ENCODE results near the gene LMF1. TPM values are rescaled to one million over a fixed set of nuclear protein-coding genes. Genes with fewer than 3 reads are reported as not detected.

LMF1 gene
- 28.6 TPM for total RNA-seq
- 15.4 TPM for polyA plus RNA-seq (ENCODE audit: insufficient read depth, low read depth, low replicate concordance)
- long read RNA-seq, donor 1, partial matches to known transcripts, result 0 of 5 reads
- long read RNA-seq, donor 1, other reads (novel, unspliced or antisense), result 0 of 5 reads
- long read RNA-seq, donor 2, partial matches to known transcripts, result 0 of 3 reads
- long read RNA-seq, donor 2, other reads (novel, unspliced or antisense), result 0 of 3 reads
- long read RNA-seq, donor 3, partial matches to known transcripts, result 0 of 3 reads
- long read RNA-seq, donor 3, other reads (novel, unspliced or antisense), result 0 of 3 reads
- long read RNA-seq, donor 4, partial matches to known transcripts, result 0 of 2 reads
- long read RNA-seq, donor 4, other reads (novel, unspliced or antisense), result 0 of 2 reads
- long read RNA-seq, donor 5, result 0 reads
- long read RNA-seq, donor 6, partial matches to known transcripts, result 0 of 2 reads
- long read RNA-seq, donor 6, other reads (novel, unspliced or antisense), result 0 of 2 reads
- long read RNA-seq, donor 7, partial matches to known transcripts, result 2 of 11 reads
- long read RNA-seq, donor 7, other reads (novel, unspliced or antisense), result 8 of 11 reads
- long read RNA-seq, donor 8, partial matches to known transcripts, result 0 of 5 reads
- long read RNA-seq, donor 8, other reads (novel, unspliced or antisense), result 0 of 5 reads
- long read RNA-seq, donor 9, partial matches to known transcripts, result 0 of 1 reads
- long read RNA-seq, donor 9, other reads (novel, unspliced or antisense), result 0 of 1 reads
- long read RNA-seq, donor 10, partial matches to known transcripts, result 0 of 7 reads
- long read RNA-seq, donor 10, other reads (novel, unspliced or antisense), result 0 of 7 reads

GRCh38 chr16:970766-971581, at the start of gene LMF1:
Gene LMF1, minus strand, starts transcription at chr16:970984. Its CDS starts 4 bp downstream, at chr16:970980.
- H3K9me3 ChIP-seq (ENCODE audit: control insufficient read depth in 2 of 3, insufficient read depth in 1 of 3, low read length in 3 of 3), result no peaks in the 10 kb centered on the region
- H3K27me3 ChIP-seq (ENCODE audit: control insufficient read depth, insufficient read depth, low read length), result no peaks in the 10 kb centered on the region
- no peak for FAIRE-seq
- peak within 1 kb of the TSS in 2 of 3 donors; percentile 22 to 58 for H3K9ac ChIP-seq (ENCODE audit: low read length in 3 of 3)
- peak within 1 kb of the TSS; percentile 42 to 74 (median 62) for H3K4me3 ChIP-seq (ENCODE audit: low read length in 3 of 3)
- H3K27ac ChIP-seq (ENCODE audit: low read depth in 2 of 2, low read length in 2 of 2), result no peak within 1 kb of the TSS
- DNase-seq, result peak; percentile 95 to 97 (median 96)
- no peaks in the 10 kb centered on the region for H3K36me3 ChIP-seq (ENCODE audit: control insufficient read depth in 2 of 3, insufficient read depth in 3 of 3, low read length in 3 of 3)
- no peak for TF ChIP-seq CTCF (IDR thresholded peaks at IDR 0.05; ENCODE audit: borderline replicate concordance, extremely low read depth, insufficient read depth)
- intact Hi-C loops (cut with DNase I), result no loop called here
- peaks cover 0 to 11% (median 8%) of the 10 kb centered on the region in 3 donors for H3K4me1 ChIP-seq (ENCODE audit: control insufficient read depth in 2 of 3, insufficient read depth in 2 of 3, low read depth in 1 of 3, low read length in 3 of 3)

DNA sequence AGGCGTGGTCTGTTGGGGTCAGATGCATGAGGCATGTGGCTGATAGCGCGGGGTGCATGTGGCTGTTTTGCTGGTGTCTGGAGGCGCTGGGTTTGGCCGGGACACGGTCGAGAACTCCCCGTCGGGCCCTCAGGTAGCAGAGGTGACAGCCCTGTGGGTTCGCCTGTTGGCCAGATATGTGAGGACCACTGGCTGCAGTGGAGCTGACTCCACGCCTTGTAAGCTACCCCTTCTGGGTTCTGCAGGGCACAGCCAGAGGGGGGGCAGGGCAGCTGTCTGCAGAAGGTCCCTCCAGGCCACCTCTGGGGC, 49.3 kb upstream of the LMF1 start:
- DNase-seq (no peak), FAIRE-seq (no peak)
- Histone ChIP-seq H3K36me3 (ENCODE audit: control insufficient read depth in 2 of 3, insufficient read depth in 3 of 3, low read length in 3 of 3) (no peaks in the 10 kb centered on the region), H3K27ac (ENCODE audit: low read depth in 2 of 2, low read length in 2 of 2) (no peak overlapping the region), H3K27me3 (ENCODE audit: control insufficient read depth, insufficient read depth, low read length) (no peaks in the 10 kb centered on the region), H3K9ac (ENCODE audit: low read length in 3 of 3) (no peak overlapping the region), H3K4me1 (ENCODE audit: control insufficient read depth in 2 of 3, insufficient read depth in 2 of 3, low read depth in 1 of 3, low read length in 3 of 3) (peaks cover 0 to 2% (median 0%) of the 10 kb centered on the region in 3 donors), H3K4me3 (ENCODE audit: low read length in 3 of 3) (no peak overlapping the region), H3K9me3 (ENCODE audit: control insufficient read depth in 2 of 3, insufficient read depth in 1 of 3, low read length in 3 of 3) (no peaks in the 10 kb centered on the region)
- intact Hi-C loops (cut with DNase I), result no loop called here
- no peak for TF ChIP-seq CTCF (IDR thresholded peaks at IDR 0.05; ENCODE audit: borderline replicate concordance, extremely low read depth, insufficient read depth)

GRCh38 chr16:1019231-1020090, 48.7 kb upstream of the LMF1 start:
- FAIRE-seq (no peak), DNase-seq (peak in 4 of 5 donors; percentile 60 to 77 (median 74))
- intact Hi-C loops (cut with DNase I), result no loop called here
- Histone ChIP-seq H3K9me3 (ENCODE audit: control insufficient read depth in 2 of 3, insufficient read depth in 1 of 3, low read length in 3 of 3) (no peaks in the 10 kb centered on the region), H3K36me3 (ENCODE audit: control insufficient read depth in 2 of 3, insufficient read depth in 3 of 3, low read length in 3 of 3) (no peaks in the 10 kb centered on the region), H3K27ac (ENCODE audit: low read depth in 2 of 2, low read length in 2 of 2) (no peak overlapping the region), H3K4me1 (ENCODE audit: control insufficient read depth in 2 of 3, insufficient read depth in 2 of 3, low read depth in 1 of 3, low read length in 3 of 3) (peaks cover 0 to 2% (median 0%) of the 10 kb centered on the region in 3 donors), H3K27me3 (ENCODE audit: control insufficient read depth, insufficient read depth, low read length) (no peaks in the 10 kb centered on the region), H3K4me3 (ENCODE audit: low read length in 3 of 3) (no peak overlapping the region), H3K9ac (ENCODE audit: low read length in 3 of 3) (no peak overlapping the region)
- no peak for TF ChIP-seq CTCF (IDR thresholded peaks at IDR 0.05; ENCODE audit: borderline replicate concordance, extremely low read depth, insufficient read depth)

Measured in kidney (tissue), 22 donors.